RPMI7951 (cell line): Measurements from ENCODE around the gene AAR2. TPM values are rescaled to one million over a fixed set of nuclear protein-coding genes. Genes with fewer than 3 reads are reported as not detected.

Experiments
- DNase-seq: peaks from one replicate; pipeline ENCODE4 v3.0.0-alpha.2; 2012; ENCODE audit warnings: low read depth
- total RNA-seq: library from RNA; depleted of rRNA; stranded (reverse); fragments of >200 nt; shearing (Covaris generic); gene quantifications from 2 replicates; pipeline ENCODE4 v1.2.3, GENCODE V29; 2014

AAR2 gene
- total RNA-seq, 1 experiment from 2014 or later: 43.3 TPM

DNA sequence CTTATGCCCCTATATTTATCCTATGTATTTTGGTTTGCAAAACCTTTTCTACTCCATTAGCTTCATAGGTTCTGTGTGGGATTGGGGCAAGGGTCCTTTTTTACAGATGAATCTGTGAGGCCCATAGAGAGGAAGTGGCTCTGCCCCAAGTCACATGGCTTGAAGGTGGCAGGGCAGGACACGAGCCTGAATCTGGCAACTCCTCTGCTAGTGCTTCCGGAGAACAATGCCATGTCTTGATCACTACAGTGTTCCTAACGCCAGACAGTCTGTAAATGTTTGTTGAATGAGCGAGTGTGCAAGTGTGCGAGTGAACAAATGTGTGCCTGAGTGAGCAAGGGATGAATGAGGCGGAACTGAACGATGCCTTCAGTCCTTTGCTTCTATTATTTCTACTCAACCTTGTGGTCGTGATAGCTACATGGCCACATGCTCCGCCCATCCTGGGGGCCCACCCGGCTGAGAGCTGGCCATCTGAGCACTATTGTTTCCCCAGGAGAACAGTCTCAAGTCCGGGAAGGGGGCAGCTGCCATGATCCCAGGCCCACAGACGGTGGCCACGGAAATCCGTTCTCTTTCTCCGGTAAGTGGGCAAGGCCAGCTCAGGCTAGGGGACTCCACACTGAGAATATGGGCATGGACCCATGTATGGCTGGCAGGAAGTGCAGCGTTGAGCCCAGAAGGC is 17.8 kb upstream of the AAR2 start:
- DNase-seq: no peak

- no peak for DNase-seq
Observed at GRCh38 chr20:36219671-36220220, 16.5 kb upstream of the AAR2 start.

GRCh38 chr20:36225666-36226065 is 10.6 kb upstream of the AAR2 start:
- no peak for DNase-seq

DNA sequence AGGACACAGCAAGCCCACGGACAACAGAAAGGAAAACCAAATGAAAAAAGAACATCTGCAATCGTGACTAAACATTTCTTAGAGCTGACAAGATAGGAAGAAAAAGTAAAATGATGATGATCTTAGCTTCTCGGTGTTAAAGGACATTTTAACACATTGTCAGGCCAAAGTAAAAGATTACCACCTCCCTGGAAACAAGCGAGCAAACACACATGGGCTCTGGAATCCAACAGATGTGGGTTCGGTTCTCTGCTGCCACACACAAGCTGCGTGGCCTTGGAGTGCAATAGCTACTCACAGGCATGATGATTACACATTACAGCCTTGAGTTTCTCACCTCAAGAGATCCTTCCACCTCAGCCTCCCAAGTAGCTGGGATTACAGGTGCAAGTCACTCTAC is 7.5 kb upstream of the AAR2 start:
- no peak for DNase-seq

DNA sequence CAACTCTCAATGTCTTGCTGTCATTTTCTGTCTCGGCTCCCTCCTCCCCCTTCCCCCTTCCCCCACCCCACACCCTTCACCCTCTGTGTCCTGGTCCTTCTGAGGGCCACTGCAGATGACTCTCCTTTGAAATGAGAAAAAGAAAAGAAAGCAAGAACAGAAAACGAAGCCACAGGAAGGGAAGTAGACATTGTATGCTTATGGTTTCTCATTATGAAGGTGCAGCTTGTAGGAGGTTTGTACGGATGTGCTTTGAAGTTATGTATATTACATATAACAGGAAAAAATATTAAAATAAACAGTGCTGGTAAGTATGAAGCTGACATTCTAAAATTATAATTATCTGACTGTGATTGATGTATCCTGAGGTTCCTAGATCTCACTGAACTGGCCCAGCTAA is 6.3 kb upstream of the AAR2 start:
- no peak for DNase-seq

GRCh38 chr20:36231331-36231730 is 4.9 kb upstream of the AAR2 start:
- no peak for DNase-seq

GRCh38 chr20:36234771-36235320 is 1.4 kb upstream of the AAR2 start:
- DNase-seq: no peak

GRCh38 chr20:36236786-36237121 is 476 bp downstream of the AAR2 start:
- DNase-seq: no peak

GRCh38 chr20:36237477-36237876 is 1.2 kb downstream of the AAR2 start:
- DNase-seq: no peak

- DNase-seq: no peak
Observed at GRCh38 chr20:36238153-36238552, 1.9 kb downstream of the AAR2 start.

DNA sequence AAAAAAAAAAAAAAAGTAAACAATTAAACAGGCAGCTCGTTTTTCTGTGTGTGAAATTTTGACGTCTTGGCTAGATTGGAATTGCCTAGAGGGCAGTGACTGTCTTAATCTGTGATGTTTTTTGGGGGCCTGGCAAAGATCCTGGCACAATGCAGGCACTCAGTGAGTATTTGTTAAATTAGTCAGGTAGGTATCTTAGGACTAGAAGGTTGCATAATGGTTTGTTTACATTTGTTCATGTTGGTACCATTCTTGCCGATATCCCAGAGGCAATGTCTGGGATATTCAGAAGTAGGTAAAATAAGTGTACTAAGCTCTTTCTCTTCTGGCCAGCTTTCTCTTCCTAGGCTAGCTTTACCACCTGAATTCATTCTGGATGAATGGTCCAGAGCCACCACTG is 2.5 kb downstream of the AAR2 start:
- no peak for DNase-seq

DNA sequence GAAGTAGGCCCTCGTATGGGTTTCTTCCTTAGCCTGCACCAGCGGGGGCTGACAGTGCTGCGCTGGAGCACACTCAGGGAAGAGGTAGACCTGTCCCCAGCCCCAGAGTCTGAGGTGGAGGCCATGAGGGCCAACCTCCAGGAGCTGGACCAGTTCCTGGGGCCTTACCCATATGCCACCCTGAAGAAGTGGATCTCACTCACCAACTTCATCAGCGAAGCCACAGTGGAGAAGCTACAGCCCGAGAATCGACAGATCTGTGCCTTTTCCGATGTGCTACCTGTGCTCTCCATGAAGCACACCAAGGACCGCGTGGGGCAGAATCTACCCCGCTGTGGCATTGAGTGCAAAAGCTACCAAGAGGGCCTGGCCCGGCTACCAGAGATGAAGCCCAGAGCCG is 3.8 kb downstream of the AAR2 start:
- no peak for DNase-seq

DNA sequence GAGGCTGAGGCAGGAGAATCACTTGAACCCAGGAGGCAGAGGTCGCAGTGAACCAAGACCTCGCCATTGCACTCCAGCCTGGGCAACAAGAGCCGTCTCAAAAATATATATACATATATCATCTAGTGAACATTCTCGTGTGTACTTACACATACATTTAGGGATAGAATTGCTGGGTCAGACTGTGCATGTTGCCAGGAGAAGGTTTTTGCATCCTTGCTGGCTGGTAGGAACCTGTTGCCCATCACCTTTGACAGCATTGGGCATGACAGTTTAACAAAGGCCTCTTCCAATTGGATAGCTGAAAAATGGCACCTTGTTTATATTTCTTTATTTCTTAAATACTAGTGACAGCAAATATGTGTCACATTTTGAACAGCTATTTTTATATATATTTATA is 5.4 kb downstream of the AAR2 start:
- no peak for DNase-seq

DNA sequence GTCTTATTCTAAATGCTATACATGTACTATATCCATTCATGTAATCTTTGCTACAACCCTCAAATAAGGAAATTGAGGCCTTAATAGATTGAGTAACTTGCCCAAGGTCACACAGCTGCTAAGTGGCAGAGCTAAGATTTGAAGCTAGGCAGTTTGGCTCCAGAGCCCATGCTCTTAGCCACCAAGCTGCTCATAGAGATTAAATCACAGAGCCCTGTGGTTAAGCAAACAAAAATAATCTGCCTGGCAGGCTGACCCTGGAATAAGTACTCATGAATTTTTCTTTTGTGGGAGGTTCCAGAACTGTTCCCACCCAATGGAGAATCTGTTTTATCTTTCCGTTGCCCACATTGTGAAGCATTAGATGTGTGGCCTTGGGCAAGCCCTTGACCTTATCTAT is 7.4 kb downstream of the AAR2 start:
- no peak for DNase-seq

- DNase-seq: no peak
Observed at GRCh38 chr20:36246401-36246800, 10.1 kb downstream of the AAR2 start.

DNA sequence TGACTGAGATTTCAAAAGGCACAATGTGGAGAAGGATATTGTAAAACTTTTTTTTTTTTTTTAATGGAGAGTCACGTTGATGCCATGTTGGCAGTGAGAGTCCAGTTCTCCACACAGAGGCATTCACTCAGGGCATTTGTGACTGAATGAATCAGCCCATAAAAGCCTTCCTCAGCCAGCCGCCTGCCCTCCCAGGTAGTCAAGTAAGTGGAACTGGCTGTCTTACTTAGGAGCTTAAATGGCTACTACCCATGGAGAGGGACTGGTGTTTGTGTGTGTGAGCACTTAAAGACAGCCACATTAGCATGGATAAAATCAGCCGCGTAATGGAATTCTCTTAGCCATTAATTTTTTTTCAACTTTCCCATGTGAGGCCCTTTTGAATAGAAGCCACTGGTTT is 12.6 kb downstream of the AAR2 start:
- DNase-seq: no peak

GRCh38 chr20:36249450-36249849 is 13.2 kb downstream of the AAR2 start:
- DNase-seq: no peak

DNA sequence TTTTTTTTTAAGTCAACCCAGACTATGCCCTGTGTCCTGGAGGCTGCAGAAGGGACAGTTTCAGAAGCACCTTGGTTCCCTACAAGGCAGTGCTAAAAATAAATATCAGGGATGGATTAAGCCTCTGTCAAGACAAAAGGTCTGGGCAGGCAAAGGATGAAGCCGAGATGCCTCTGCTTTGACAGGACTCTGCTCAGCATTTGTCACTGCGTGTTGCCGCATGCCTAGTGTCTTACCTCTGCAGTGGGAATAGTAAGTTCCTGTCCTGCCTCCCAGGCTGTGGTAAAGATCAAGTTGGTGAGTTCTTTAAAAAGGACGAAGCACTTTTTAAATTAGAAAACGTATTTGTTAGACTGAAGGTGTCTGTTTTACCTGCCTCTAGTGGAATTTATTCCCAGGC is 15.1 kb downstream of the AAR2 start:
- no peak for DNase-seq

DNA sequence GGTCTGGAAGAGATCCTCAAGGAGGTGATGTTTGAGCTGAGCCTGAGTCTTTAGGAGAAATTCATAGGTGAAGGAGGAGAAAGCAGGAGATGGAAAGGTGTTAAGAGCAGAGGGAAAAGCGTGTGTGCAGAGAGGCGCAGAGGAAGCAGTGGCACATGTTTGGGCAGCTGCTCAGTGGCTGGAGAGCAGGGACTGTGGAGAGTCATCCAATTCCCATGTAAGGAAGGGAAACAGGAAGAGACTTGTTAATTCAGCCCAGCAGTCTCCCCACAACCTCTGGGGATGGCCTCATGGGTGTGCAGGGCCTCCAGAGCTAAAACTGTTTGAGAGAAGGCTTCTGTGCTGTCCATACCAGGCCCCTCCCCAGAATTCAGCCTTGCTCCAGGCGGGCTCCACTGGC is 16.2 kb downstream of the AAR2 start:
- no peak for DNase-seq

DNA sequence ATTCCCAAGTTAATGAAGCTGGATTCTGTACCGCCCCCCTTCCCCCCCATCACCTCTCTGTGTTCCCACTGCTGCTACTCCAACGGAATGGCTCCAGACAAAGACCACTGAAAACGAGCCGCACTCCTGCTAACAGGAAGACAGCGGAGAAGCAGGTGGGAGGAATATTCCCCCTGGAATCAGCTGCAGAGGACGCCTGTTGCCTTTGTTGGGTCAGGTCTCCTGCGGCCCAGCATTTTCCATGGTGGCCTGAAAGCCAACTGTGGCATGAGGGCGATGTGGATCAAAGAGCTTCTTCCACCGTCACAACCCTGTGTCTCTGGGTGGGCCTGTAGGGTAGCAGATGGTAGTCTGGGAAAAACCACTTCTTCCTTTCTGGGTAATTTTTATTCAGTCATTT is 16.8 kb downstream of the AAR2 start:
- DNase-seq: no peak

- no peak for DNase-seq
Observed at GRCh38 chr20:36254076-36254475, 17.8 kb downstream of the AAR2 start.

DNA sequence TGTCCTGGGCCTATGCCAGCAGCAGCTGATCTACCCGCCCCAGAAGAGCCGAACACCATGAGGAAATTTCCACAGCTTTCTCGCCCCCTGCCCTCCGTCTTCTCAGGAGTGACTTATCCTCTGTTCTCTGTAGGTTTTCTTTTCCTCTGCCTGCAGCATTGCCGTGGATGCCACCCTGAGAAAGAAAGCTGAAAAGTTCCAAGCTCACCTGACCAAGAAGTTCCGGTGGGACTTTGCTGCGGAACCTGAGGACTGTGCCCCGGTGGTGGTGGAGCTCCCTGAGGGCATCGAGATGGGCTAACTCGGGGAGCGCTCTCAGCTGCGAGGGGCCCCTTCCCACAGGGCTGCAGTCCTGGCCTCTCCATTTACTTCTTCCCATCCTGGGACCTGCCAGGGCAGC is 19.2 kb downstream of the AAR2 start:
- no peak for DNase-seq

DNA sequence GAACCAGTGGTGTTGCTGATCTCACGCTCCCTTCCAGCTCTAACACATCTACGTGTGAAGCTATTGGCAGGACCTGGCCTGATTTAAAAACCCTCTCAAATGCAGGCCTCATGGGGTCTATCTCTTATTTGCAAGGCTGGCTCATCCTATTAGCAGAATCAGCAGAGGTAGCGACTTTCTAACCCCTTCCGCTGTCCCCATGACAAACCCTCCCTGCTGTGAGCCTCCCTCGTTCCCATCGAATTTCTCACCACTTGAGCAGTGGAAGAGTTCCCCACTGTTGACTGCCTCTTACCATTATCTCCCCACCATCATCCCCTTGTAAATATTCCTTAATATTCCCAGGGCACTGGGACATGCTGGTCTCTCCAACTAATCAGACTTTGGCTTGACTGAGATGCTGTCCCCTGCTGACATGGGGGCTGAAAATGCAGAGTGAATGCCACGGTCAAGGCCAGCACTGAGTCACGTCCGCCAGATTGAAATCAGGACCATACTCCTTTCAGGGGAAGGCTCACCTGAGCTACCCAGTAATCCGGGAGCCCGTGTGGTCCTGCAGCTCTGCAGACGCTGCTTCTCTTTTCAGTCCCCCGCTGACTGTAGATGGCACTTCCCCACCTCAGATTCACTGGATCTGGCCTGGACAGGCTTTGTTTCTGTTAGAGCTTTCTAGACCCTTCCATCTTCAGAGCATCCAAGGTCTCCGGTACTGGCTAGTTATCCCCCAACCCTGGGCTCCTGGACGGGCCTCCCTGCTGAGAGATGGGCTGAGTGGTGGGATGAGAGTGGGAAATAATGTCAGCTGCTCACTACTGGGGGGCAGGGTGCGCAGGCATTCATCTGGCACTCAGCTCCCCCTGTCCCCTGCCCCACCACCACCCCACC is 23.1 kb downstream of the AAR2 start:
- DNase-seq: no peak
